Common myeloid progenitor, CD34-positive (primary cell): ENCODE measurements around the gene FNBP1L.

Experiments used
- CTCF ChIA-PET: fragments of 350-600 bp; sonication (Branson Sonifier 250); formaldehyde crosslinking; loops from one replicate; lab custom pipeline; 2021; ENCODE audit warnings: antibody characterized with exemption; lab: Charles Lee
- POLR2A ChIA-PET: fragments of 350-600 bp; sonication (Branson Sonifier 250); formaldehyde crosslinking; loops from one replicate; lab custom pipeline; 2021; ENCODE audit warnings: antibody characterized with exemption; lab: Charles Lee
- DNase-seq, 3 donors: peaks; one replicate each; pipeline versions ENCODE4 v3.0.0 to v3.0.0-alpha.2; 2013
- H3K27ac ChIP-seq, 2 experiments: 1 replicate in 1 of 2; 2 replicates in 1 of 2; pipeline ENCODE4 v1.7.0; 2013; ENCODE audit warnings: inconsistent platforms in 2 of 2, low read length in 2 of 2, mild to moderate bottlenecking in 2 of 2, low read depth in 1 of 2, moderate library complexity in 1 of 2; ENCODE audit not compliant: severe bottlenecking in 2 of 2, insufficient read depth in 1 of 2, poor library complexity in 1 of 2
- H3K27me3 ChIP-seq, 5 experiments: replicated peaks in 2 of 5; 1 replicate in 3 of 5; 2 replicates in 2 of 5; pipeline versions ENCODE4 v1.6.1 to v1.7.0; 2013; ENCODE audit warnings: low read length in 4 of 5, mild to moderate bottlenecking in 2 of 5, moderate library complexity in 2 of 5, inconsistent platforms in 1 of 5; ENCODE audit not compliant: insufficient read depth in 5 of 5, control insufficient read depth in 4 of 5
- H3K36me3 ChIP-seq, 4 experiments: 1 replicate in 2 of 4; 2 replicates in 2 of 4; pipeline versions ENCODE4 v1.6.1 to v1.7.0; 2013; ENCODE audit warnings: low read length in 3 of 4, control low read depth in 1 of 4, mild to moderate bottlenecking in 1 of 4; ENCODE audit not compliant: control insufficient read depth in 4 of 4, insufficient read depth in 4 of 4
- H3K4me1 ChIP-seq, 4 experiments: 1 replicate in 3 of 4; 2 replicates in 1 of 4; pipeline versions ENCODE4 v1.6.1 to v1.7.1; 2013; ENCODE audit warnings: low read length in 3 of 4, mild to moderate bottlenecking in 3 of 4, control low read depth in 1 of 4, inconsistent platforms in 1 of 4, moderate library complexity in 1 of 4; ENCODE audit not compliant: control insufficient read depth in 4 of 4, insufficient read depth in 4 of 4; ENCODE audit errors: control extremely low read depth in 1 of 4
- H3K4me3 ChIP-seq, 7 experiments: 1 replicate in 4 of 7; 2 replicates in 3 of 7; pipeline versions ENCODE4 v1.5.1 to v1.7.0; 2013; ENCODE audit warnings: mild to moderate bottlenecking in 7 of 7, low read length in 6 of 7, moderate library complexity in 6 of 7, inconsistent platforms in 2 of 7, low read depth in 2 of 7, control low read depth in 1 of 7; ENCODE audit not compliant: insufficient read depth in 4 of 7, control insufficient read depth in 1 of 7; ENCODE audit errors: extremely low read depth in 1 of 7
- H3K9me3 ChIP-seq, 5 experiments: 1 replicate in 4 of 5; 2 replicates in 1 of 5; pipeline versions ENCODE4 v1.6.1 to v1.7.1; 2013; ENCODE audit warnings: low read length in 4 of 5, mild to moderate bottlenecking in 2 of 5, inconsistent platforms in 1 of 5, low read depth in 1 of 5, moderate library complexity in 1 of 5; ENCODE audit not compliant: control insufficient read depth in 4 of 5, insufficient read depth in 2 of 5; ENCODE audit errors: control extremely low read depth in 1 of 5
- WGBS: methylation state at CpG from one replicate; pipeline ENCODE4 v1.1.5; 2013; ENCODE audit not compliant: insufficient coverage; 5-methylcytosine and 5-hydroxymethylcytosine counted together

Gene FNBP1L

GRCh38 chr1:93435443-93435842, 12.5 kb upstream of the FNBP1L start:
- Histone ChIP-seq H3K9me3 (peaks cover 0 to 2% (median 0%) of the 10 kb centered on the region in 5 experiments), H3K27me3 (peaks cover 0 to 3% (median 0%) of the 10 kb centered on the region in 5 experiments), H3K4me3 (no peak overlapping the region), H3K4me1 (no peaks in the 10 kb centered on the region), H3K36me3 (no peaks in the 10 kb centered on the region), H3K27ac (no peak overlapping the region)
- DNase-seq: no peak
- WGBS: 100% methylated on average over 2 of the region's 4 CpGs
- CTCF ChIA-PET: interaction anchor here (1.4 to 4.9 kb wide), 5 partner anchors 131 to 408 kb away, joined by 3 to 46 read pairs (median 16); no protein-coding TSS in a partner anchor
- POLR2A ChIA-PET: no interaction called here

- H3K4me1 ChIP-seq: no peaks in the 10 kb centered on the region
- H3K9me3 ChIP-seq: peaks cover 0 to 2% (median 0%) of the 10 kb centered on the region in 5 experiments
- H3K4me3 ChIP-seq: no peak overlapping the region
- H3K36me3 ChIP-seq: no peaks in the 10 kb centered on the region
- H3K27me3 ChIP-seq: peaks cover 0 to 3% (median 0%) of the 10 kb centered on the region in 5 experiments
- WGBS: no CpG with 5 or more reads among the region's 1 CpG
- ChIA-PET CTCF (interaction anchor here (0.7 to 4.9 kb wide), 9 partner anchors 10 to 407 kb away, joined by 3 to 46 read pairs (median 9); no protein-coding TSS in a partner anchor), POLR2A (no interaction called here)
- H3K27ac ChIP-seq: no peak overlapping the region
- DNase-seq: no peak
Measured at GRCh38 chr1:93436496-93436895, 11.4 kb upstream of the FNBP1L start.

- Histone ChIP-seq H3K4me3 (no peak overlapping the region), H3K9me3 (peaks cover 0 to 2% (median 0%) of the 10 kb centered on the region in 5 experiments), H3K36me3 (no peaks in the 10 kb centered on the region), H3K27ac (no peak overlapping the region), H3K27me3 (peaks cover 0 to 3% (median 0%) of the 10 kb centered on the region in 5 experiments), H3K4me1 (no peaks in the 10 kb centered on the region)
- CTCF ChIA-PET: interaction anchor here (0.9 to 4.9 kb wide), 8 partner anchors 8 to 376 kb away, joined by 4 to 46 read pairs (median 6); no protein-coding TSS in a partner anchor
- DNase-seq: peak; percentile 49 to 81 (median 78)
- no CpG with 5 or more reads among the region's 4 CpGs for WGBS
- POLR2A ChIA-PET: interaction anchor here (1.2 kb wide), 1 partner anchor 93 kb away, joined by 5 read pairs; no protein-coding TSS in a partner anchor
Measured at GRCh38 chr1:93437976-93438605, 9.8 kb upstream of the FNBP1L start.

GRCh38 chr1:93438716-93439115, 9.2 kb upstream of the FNBP1L start:
- DNase-seq: no peak
- no peak overlapping the region for H3K27ac ChIP-seq
- no peaks in the 10 kb centered on the region for H3K4me1 ChIP-seq
- H3K9me3 ChIP-seq: peaks cover 0 to 2% (median 0%) of the 10 kb centered on the region in 5 experiments
- H3K27me3 ChIP-seq: peaks cover 0 to 3% (median 0%) of the 10 kb centered on the region in 5 experiments
- no peaks in the 10 kb centered on the region for H3K36me3 ChIP-seq
- CTCF ChIA-PET: interaction anchor here (1.0 to 1.4 kb wide), 3 partner anchors 134 to 191 kb away, joined by 4 to 5 read pairs (median 4); no protein-coding TSS in a partner anchor
- no CpG with 5 or more reads among the region's 3 CpGs for WGBS
- POLR2A ChIA-PET: no interaction called here
- H3K4me3 ChIP-seq: no peak overlapping the region

GRCh38 chr1:93440272-93440671, 7.6 kb upstream of the FNBP1L start:
- H3K27ac ChIP-seq: no peak overlapping the region
- no peaks in the 10 kb centered on the region for H3K36me3 ChIP-seq
- CTCF ChIA-PET: interaction anchor here (1.0 to 1.3 kb wide), 2 partner anchors 136 to 179 kb away, joined by 4 to 5 read pairs; no protein-coding TSS in a partner anchor
- no peaks in the 10 kb centered on the region for H3K4me1 ChIP-seq
- no CpG with 5 or more reads among the region's 4 CpGs for WGBS
- POLR2A ChIA-PET: no interaction called here
- no peak for DNase-seq
- no peak overlapping the region for H3K4me3 ChIP-seq
- no peaks in the 10 kb centered on the region for H3K9me3 ChIP-seq
- H3K27me3 ChIP-seq: no peaks in the 10 kb centered on the region

- ChIA-PET POLR2A (no interaction called here), CTCF (interaction anchor here (1.0 to 1.3 kb wide), 2 partner anchors 136 to 179 kb away, joined by 4 to 5 read pairs; no protein-coding TSS in a partner anchor)
- H3K27me3 ChIP-seq: no peaks in the 10 kb centered on the region
- no peaks in the 10 kb centered on the region for H3K36me3 ChIP-seq
- no peak overlapping the region for H3K27ac ChIP-seq
- H3K9me3 ChIP-seq: no peaks in the 10 kb centered on the region
- no peak overlapping the region for H3K4me3 ChIP-seq
- no peak for DNase-seq
- 100% methylated on average over 1 of the region's 4 CpGs for WGBS
- H3K4me1 ChIP-seq: no peaks in the 10 kb centered on the region
Measured at GRCh38 chr1:93440706-93441105, 7.2 kb upstream of the FNBP1L start.

- ChIA-PET CTCF (no interaction called here), POLR2A (no interaction called here)
- H3K4me3 ChIP-seq: no peak overlapping the region
- H3K27ac ChIP-seq: no peak overlapping the region
- peaks cover 0 to 1% (median under 1%) of the 10 kb centered on the region in 4 experiments for H3K4me1 ChIP-seq
- H3K27me3 ChIP-seq: no peaks in the 10 kb centered on the region
- no peak for DNase-seq
- no peaks in the 10 kb centered on the region for H3K36me3 ChIP-seq
- H3K9me3 ChIP-seq: no peaks in the 10 kb centered on the region
Measured at GRCh38 chr1:93441589-93441988, 6.3 kb upstream of the FNBP1L start.
